NT2/D1 (cell line): Measurements from ENCODE around the gene MCF2L.

Experiments used
- SUZ12 ChIP-seq: IDR thresholded peaks from 2 replicates; pipeline ENCODE4 v1.6.1; 2011; ENCODE audit not compliant: insufficient read length, insufficient read depth; ENCODE audit errors: extremely low read depth
- YY1 ChIP-seq: IDR thresholded peaks from 2 replicates; pipeline ENCODE4 v1.6.1; 2011; ENCODE audit not compliant: insufficient read length, insufficient read depth
- ZNF274 ChIP-seq: IDR thresholded peaks from 2 replicates; pipeline ENCODE4 v1.6.1; 2011; ENCODE audit warnings: mild to moderate bottlenecking, low read depth, low read length

GRCh38 chr13:112983042-112983305 is 14.0 kb downstream of the MCF2L start:
- TF ChIP-seq ZNF274: no peak
- no peak for TF ChIP-seq YY1
- no peak for TF ChIP-seq SUZ12
